ENCODE results near the gene POLN.

POLN gene

GRCh38 chr4:2264481-2265041 is 22.6 kb upstream of the POLN start:
- no peak for DNase-seq (ENCODE audit: low read depth in 3 of 3, low spot score in 1 of 3)

DNA sequence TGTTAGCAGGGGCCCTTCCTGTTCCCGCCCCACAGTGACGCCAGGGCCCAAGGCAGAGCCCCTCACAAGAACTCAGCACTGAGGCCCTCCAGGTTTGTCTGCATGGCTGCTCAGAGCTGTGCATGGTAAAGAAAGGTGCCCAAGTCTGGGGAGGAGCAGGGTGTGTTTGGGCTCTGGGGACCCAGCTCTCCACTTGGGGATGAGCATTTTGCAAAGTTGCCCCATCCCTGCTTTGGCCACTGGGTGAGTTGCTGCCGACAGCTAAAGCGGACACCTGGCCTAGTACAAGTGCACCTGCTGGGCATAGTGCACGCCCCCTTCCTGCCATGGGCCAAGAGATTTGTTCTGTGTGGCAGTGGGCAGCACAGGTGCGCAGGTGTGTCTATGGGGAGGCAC is 22.0 kb upstream of the POLN start:
- DNase-seq (ENCODE audit: low read depth in 3 of 3, low spot score in 1 of 3) = no peak

DNA sequence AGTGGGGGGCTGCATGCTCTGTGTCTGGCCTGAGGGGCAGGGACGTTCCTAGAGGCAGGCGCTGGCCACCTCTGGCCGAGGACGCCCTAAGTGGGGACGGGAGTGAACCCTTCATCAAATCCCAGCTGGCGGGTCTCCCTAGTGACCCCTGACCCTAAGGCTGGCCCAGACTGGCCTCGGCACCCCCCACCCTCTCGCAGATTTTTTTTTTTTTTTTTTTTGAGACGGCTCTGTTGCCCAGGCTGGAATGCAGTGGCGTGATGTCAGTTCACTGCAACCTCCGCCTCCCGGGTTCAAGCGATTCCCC is 21.0 kb upstream of the POLN start:
- DNase-seq (ENCODE audit: low read depth in 3 of 3, low spot score in 1 of 3) = no peak

DNA sequence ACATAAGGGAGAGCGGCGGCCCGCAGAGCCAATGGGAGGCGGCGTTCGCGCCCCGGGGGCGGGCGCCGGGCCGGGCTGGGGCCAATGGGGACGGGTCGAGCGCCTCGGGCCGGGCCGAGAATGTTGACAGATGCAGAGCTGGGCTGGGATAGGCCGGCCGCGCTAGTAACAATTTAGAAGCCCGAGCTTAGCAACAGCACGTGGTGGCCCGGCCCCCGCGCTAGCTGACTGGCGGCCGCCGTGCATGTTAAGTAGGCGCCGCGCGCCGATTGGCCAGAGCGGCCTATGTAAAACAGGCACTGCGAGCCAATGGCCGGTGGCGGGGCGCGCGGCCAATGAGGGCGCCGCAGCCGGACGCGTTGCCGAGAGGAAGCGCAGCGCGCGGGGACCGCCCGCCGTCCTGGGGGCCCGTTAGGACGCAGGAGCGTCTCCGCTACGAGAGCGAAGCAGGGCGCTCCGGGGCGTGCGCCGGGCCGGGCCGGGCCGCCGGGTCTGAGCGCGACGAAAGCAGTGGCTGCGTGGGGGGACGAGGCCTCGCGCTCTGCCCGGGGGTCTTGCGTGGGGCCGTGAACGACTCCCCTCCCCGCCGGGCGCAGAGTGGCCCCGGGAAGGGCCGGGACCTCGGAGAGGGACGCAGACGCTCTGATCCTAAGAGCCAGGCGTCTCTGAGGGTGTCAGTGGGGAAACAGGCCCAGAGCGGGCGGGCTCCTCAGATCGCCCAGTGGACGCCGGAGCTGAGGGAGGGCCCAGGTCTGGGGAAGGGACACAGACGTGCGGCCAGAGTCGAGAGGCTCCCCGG is 20.4 kb upstream of the POLN start:
- DNase-seq (ENCODE audit: low read depth in 3 of 3, low spot score in 1 of 3) = peak; percentile 92 to 95 (median 94)

GRCh38 chr4:2261853-2262144 is 19.9 kb upstream of the POLN start, which contains the start of gene MXD4:
Gene MXD4 (minus strand): TSS chr4:2262109. CDS start chr4:2261980, 129 bp downstream.
- DNase-seq (ENCODE audit: low read depth in 3 of 3, low spot score in 1 of 3) = no peak

DNA sequence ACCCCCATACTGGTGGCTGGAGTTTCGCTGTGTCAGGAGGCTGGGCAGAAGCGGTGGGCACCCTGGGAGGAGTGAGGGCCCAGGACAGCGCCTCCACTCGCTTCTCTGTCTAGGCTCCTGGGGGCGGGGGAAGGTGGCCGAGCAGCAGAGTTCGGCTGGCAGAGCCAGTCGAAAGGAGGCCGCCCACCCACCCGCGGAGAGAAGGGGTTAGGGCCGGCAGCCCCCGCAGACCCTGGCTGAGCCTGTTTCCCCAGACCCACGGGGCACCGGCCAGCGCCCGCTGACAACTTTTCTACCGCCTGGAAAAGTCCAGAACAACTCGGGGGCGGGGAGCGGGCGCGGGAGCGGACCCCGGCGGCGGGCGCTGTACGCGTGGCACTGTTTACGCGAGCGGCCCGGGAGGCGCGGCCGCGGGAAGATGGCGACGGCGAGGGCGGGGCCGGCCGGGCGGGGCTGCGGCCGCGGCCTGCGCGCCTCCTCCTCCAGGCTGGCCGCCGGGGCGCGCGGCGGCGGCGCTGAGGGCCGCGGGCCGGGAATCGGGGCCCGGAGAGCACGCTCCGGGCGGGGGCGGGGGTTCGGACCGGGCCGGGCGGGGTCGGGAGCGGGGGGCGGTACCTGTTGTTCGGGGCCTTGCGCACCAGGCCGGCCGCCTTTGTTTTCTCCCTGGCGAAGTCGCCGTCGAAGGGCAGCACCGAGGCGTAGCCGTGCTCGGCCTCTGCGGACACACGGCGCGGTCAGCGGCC is 19.4 kb upstream of the POLN start:
- peak in 2 of 3 donors; percentile 22 to 33 for DNase-seq (ENCODE audit: low read depth in 3 of 3, low spot score in 1 of 3)

GRCh38 chr4:2260344-2261109 is 18.6 kb upstream of the POLN start:
- DNase-seq (ENCODE audit: low read depth in 3 of 3, low spot score in 1 of 3) = no peak

DNA sequence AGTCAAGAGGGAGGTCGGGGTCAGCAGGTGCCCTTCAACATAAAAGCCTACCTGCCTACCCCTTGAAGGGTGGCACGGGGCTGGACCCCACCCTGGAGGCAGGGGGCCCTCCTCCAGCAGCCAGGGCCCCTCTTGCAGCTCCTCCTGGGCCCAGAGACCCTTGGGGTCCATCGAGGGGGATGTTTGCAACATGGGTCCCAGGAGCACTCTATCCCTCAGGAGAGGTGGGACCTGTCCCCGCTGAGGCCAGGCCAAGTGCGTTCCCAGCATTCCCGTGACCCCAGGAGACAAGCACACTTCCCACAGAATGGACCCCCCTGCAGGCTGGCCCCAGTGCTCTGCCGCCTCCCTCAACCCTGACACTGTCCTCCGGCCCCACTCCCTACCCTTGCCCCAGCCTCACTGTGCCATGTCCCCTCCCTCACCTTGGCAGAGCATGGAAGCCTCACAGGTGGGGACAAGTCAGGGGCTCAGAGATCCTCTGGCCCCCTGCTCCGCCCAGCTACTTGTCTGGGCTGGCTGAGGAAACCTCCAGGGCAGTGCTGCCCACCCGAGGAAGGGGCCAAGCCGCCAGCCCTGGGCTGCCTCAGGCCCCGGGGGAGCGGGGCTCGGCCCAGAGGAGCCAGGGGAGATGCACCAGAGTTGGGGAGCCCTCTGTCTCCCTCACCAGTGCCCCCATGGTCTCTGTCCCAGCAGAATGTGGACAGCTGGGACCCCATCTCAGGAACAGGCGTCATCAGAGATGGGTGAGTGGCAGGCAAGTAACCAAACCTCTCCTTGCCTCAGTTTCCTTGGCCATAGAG is 17.8 kb upstream of the POLN start:
- DNase-seq (ENCODE audit: low read depth in 3 of 3, low spot score in 1 of 3) = no peak

GRCh38 chr4:2259036-2259540 is 17.2 kb upstream of the POLN start:
- DNase-seq (ENCODE audit: low read depth in 3 of 3, low spot score in 1 of 3) = no peak

DNA sequence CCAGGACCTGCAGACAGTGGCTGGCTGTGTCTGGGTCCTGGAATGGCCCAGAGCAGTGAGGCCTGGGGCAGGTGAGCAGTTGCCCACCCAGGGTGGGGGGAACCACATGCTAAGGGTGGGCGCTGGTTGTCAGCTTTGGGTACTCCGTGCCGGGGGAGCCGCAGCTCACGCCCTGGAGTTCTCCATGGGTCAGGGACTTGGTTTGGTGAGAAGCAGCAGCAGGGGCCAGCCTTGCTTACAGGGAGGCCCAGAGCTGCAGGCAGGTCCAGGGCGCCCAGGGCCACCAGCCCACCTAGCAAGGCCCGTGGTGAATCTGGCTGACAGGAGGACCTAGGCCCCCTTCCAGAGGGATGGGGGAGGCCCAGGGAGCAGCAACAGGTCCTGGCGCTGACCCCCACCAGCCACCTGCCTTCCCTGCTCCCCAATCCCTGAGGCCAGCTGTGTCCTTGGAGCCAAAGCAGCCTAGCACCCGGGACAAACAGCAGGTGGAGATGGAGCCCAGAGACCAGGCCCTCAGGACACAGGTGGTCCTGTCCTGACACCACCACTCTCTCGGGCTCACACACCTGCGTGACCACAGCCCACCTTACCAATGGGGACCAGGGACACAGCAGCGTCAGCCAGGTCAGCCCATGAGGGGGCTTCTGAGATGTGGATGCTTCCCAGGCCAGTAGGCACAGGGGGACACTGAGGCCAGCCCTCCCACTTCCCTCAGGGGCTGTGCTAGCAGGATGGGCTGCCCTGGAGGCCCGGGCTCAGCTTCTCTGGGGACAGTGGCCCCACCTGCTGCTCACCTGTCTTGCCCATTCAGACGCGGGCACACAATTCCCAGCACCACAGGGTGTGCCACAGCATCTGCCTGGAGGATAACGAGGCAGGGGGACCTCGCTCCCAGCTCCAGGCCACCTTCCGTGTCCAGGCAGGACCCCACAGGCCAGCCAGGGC is 16.4 kb upstream of the POLN start:
- no peak for DNase-seq (ENCODE audit: low read depth in 3 of 3, low spot score in 1 of 3)

DNA sequence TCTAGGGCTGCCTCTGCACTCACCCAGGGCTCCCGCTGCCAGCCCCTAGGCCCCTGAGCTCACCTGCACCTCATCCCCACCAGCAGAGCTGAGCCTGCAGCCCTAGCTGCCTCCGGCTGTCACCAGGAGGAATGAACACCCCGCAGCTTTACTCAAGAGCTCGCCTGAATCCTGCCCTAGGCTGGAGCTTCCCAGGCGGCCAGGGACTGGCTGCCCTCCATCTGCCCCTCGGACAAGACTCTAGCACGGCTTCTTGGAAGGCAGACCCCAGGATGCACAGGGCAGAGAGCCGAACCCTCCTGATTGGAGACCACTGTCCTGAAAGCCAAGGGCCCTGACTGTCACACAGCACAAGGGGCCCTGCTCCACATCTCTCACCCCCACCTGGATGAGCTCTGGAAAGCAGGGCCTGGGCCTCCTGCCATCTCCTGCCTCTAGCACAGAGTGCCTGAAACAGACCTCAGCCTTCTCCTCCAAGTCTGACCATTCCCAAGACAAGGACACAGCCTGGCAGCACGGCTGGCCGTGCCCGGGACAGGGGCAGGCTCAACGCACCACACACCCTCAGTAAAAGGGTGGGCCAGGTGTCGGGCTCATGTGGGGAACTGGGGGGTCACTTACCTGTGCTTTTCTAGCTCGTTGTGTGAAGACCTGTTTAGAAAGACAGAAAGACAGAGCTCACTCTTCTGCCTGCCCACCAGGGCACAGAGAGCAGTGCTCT is 15.6 kb upstream of the POLN start:
- no peak for DNase-seq (ENCODE audit: low read depth in 3 of 3, low spot score in 1 of 3)

GRCh38 chr4:2256781-2257191 is 14.9 kb upstream of the POLN start:
- no peak for DNase-seq (ENCODE audit: low read depth in 3 of 3, low spot score in 1 of 3)

DNA sequence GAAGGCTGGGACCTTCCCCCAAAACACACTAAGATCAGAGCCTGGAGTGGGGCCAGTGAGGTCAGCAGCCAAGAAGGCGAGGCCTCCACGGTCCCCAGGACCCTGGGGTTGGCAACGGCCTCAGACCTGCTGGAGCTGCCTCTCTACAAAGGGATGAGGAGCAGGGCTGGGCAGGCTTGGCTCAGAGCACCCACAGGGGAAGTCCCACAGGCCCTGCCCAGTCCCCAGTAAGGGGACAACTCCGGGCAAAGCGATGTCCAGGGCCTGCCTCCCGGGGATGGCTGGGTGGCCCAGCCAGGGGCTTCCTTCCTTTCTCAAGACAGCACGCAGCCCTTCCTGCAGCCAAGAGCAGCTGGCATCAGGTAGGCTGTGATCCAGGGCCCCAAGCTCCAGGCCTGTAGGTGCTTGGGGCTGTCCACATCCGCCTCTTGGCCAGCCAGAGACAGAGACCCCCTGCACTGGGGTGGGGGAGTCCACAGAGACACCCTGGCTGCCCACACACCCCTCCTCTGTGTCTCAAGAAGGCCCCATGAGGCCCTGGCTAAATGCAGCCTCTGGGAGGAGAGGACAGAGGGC is 14.3 kb upstream of the POLN start:
- DNase-seq (ENCODE audit: low read depth in 3 of 3, low spot score in 1 of 3) = no peak

DNA sequence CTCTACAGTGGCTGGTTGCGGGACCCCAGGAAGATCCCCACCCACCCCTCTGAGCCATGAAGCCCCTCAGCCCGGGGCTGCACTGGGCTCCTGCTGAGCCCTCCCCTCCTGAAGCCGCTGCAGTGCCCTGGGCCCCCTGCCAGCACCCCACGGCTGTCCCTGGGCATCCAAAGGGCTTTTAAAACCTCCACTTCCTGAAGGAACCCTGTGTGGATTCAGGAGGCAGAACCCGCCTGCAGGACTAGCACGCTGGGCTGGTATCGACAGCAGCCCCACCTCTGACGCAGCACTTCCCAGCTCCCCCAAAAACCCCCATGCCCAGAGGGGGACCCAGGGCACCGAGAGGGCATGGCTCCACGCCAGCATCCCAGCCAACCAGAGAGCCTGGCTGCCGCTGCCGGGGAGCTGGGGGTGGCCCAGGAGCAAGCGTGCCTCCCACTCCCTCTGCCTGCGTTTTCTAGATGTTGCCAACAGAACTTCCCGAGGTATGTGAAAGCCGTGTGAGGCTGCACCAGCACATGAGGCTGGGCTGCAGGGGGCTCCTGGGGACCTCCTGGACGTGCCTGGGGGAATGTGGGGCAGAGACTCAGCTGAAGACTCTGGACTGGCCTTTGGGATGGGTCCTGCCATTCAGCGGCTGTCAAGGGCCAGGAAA is 13.7 kb upstream of the POLN start:
- no peak for DNase-seq (ENCODE audit: low read depth in 3 of 3, low spot score in 1 of 3)

DNA sequence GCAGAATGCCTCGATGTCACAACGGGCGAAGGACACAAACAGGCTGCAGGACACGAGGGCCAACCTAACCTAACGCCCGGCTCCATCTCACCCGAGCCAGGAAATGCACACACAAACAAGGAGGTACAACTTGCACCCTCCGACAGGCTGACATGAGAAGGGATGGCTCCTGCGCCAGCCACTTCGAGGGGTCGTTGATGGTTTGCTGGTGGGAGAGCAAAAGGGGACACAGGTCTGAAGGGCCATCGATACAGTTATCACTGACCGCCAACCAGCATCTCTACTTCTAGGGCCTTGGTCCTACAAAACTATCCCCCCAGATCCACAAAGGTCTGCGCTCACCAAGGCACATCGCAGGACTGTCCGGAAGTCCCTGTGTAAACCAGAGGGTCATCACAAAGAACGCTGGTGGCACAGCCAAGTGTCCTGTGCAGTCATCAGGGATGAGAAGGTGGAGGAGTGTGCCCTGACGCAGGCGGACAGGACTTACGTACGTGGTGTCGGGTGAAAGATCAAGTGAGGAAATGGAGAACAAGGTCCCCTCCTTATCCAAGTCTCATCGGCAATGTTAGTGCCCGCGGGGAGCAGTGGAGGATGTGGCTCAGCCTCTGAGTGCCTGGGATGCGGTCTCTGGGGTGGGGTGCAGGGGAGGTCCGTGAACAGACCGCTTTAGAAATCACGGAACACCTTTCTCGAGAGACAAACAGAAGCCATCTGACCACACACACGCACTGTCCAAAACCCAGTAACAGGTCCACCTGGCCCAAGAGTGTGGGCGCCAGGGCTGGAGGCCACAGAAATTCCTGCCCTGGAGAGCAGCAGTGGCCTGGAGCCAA is 13.0 kb upstream of the POLN start:
- DNase-seq (ENCODE audit: low read depth in 3 of 3, low spot score in 1 of 3) = no peak

DNA sequence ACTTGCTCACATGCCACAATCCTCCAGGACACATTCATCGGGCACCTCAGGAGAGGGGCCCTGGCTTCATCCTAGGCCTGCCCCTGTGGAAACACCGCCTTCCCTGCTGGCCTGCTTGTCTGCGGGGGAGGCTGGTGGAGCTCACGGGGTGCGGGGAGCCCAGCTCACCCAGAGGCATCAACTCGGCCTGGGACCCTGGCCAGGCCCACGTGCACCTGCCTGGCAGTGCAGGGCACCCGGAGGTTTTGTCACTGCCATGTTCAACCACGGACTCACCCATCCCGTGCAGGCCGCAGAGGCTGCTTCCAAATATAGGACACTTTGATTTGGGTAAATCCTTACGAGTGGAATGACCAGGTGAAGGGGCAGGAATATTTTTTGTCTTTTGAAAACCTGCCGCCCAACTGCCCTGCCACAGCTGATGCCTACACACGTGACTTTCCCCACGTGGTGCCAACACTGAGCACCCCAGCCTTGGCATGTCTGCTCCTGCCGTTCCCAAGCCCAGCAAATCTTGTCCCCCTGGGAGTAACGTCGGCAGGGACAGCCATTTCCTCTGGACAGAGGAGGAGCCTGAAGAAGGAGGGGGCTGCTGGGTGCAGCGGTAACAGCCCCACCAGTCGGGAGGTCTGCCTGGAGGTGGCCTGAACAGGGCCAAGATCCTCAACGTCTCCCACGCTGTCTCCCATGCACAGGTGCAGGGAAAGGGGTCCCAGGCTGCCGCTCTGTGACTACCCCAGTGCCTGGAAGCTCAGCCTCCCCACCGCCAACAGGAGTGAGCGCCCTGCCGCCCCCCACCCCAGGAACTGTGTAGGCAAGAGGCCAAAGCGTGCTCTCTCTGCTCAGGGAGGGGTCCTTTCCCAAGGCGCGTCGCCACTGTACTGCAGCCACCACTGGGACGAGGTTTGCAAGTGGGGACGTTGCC is 11.5 kb upstream of the POLN start:
- no peak for DNase-seq (ENCODE audit: low read depth in 3 of 3, low spot score in 1 of 3)

All from stimulated activated CD4-positive, alpha-beta T cell treated with anti-CD3 and anti-CD28 coated beads, TNF-alpha, amount 100 ng/mL, for 1 hour (primary cell).